ENCODE measurements around the gene CX3CL1. TPM values are rescaled to one million over a fixed set of nuclear protein-coding genes. Genes with fewer than 3 reads are reported as not detected.

The CX3CL1 gene
- total and polyA plus RNA-seq, 9 of the 15 experiments (the other 6 are each of a cell fraction or from before 2014, with no cell fraction given) = 0.09 TPM; not detected in 8

DNA sequence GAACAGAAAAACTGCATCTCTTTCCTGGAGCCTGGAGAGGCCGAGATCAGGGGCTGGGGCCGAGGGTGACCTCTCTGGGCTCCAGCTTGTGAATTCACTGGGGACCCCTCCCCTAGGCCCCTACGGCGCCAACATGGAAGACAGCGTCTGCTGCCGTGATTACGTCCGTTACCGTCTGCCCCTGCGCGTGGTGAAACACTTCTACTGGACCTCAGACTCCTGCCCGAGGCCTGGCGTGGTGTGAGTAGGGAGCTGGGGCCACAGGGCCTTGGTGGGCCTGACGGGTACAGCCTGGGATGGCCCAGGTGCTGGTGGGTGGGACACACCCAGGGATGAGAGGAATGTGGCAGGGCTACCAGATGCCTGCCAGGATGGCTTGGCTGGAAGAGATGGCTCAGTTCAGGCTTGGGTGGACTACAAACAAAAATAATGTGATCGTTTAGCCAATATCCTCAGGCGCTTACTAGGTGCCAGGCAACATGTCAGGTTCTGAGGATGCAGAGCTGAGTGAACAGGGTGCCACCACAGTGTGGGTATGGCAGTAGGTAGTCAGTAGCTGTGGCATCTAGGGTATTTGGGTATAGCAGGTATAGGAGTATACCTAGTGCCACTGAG, 11.9 kb upstream of the CX3CL1 start (continued):
- no peak for TF ChIP-seq ZNF24 (IDR thresholded peaks at IDR 0.05)
- TF ChIP-seq, protein P1, sequence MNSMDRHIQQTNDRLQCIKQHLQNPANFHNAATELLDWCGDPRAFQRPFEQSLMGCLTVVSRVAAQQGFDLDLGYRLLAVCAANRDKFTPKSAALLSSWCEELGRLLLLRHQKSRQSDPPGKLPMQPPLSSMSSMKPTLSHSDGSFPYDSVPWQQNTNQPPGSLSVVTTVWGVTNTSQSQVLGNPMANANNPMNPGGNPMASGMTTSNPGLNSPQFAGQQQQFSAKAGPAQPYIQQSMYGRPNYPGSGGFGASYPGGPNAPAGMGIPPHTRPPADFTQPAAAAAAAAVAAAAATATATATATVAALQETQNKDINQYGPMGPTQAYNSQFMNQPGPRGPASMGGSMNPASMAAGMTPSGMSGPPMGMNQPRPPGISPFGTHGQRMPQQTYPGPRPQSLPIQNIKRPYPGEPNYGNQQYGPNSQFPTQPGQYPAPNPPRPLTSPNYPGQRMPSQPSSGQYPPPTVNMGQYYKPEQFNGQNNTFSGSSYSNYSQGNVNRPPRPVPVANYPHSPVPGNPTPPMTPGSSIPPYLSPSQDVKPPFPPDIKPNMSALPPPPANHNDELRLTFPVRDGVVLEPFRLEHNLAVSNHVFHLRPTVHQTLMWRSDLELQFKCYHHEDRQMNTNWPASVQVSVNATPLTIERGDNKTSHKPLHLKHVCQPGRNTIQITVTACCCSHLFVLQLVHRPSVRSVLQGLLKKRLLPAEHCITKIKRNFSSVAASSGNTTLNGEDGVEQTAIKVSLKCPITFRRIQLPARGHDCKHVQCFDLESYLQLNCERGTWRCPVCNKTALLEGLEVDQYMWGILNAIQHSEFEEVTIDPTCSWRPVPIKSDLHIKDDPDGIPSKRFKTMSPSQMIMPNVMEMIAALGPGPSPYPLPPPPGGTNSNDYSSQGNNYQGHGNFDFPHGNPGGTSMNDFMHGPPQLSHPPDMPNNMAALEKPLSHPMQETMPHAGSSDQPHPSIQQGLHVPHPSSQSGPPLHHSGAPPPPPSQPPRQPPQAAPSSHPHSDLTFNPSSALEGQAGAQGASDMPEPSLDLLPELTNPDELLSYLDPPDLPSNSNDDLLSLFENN (IDR thresholded peaks at IDR 0.05; ENCODE audit: low read depth in 2 of 2, low read length in 2 of 2) = no peak

DNA sequence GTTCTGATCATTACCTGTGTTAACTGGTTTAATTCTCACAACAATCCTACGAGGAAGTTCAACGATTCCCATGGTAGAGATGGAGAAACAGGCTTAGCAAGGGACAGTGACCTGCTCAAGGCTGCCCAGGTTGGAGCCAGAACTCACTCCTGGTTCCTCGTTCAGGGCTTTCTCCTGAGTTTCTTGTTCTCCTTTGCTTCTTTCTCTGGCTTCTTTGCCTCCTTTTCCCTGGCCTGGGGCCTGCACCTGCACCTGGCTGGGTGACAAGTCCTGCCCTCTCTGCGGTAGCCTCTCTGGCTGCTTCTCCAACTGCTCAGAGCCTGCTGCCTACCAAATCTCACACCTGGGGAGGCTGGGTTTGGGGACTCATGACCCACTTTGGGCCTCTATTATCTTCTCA, 10.9 kb upstream of the CX3CL1 start:
- POLR2A ChIA-PET = interaction anchor here (0.6 to 0.7 kb wide), 2 partner anchors 212 to 501 kb away, joined by 3 read pairs; no protein-coding TSS in a partner anchor

More for the DNA sequence above, 10.9 kb upstream of the CX3CL1 start:
- Histone ChIP-seq H3K4me3 (no peak overlapping the region), H3K79me2 (ENCODE audit: control insufficient read depth, insufficient read depth, low read length) (no peaks in the 10 kb centered on the region), H3K27ac (ENCODE audit: extremely low read depth, low read depth, low read length) (no peak overlapping the region), H3K4me1 (replicated peaks in 1 of 2; ENCODE audit: control insufficient read depth in 2 of 2, insufficient read depth in 2 of 2, low read length in 2 of 2) (peaks cover 0 to 4% of the 10 kb centered on the region in 2 experiments; a peak in 1 of 5 replicates), H3K27me3 (ENCODE audit: control insufficient read depth in 2 of 2, insufficient read depth in 2 of 2, low read length in 2 of 2) (peaks cover 6 to 46% of the 10 kb centered on the region in 2 experiments; a peak in 4 of 5 replicates), H3K4me2 (ENCODE audit: insufficient read depth, low read length) (no peak overlapping the region), H2AFZ (ENCODE audit: low read depth, low read length) (no peak overlapping the region), H4K20me1 (replicated peaks; ENCODE audit: control insufficient read depth, insufficient read depth, low read length) (peaks cover 7% of the 10 kb centered on the region; the same call in 1 of the 2 replicates), H3K9me1 (ENCODE audit: control insufficient read depth, insufficient read depth, low read length) (no peaks in the 10 kb centered on the region), H3K9ac (ENCODE audit: insufficient read depth in 1 of 2, low read depth in 2 of 2, low read length in 2 of 2) (no peak overlapping the region), H3K9me3 (replicated peaks; ENCODE audit: control insufficient read depth, insufficient read depth, low read depth, low read length) (no peaks in the 10 kb centered on the region), H3K36me3 (ENCODE audit: control insufficient read depth, insufficient read depth, low read length) (no peaks in the 10 kb centered on the region)
- 0% methylated on average over 4 of the region's 4 CpGs for WGBS (ENCODE audit: insufficient coverage, low coverage, missing lambda C conversion rate)
- TF ChIP-seq ZNF41 (CRISPR knock-in tag; conservative IDR thresholded peaks at IDR 0.05) (no peak), GTF2E2 (tag; IDR thresholded peaks at IDR 0.05) (no peak), GTF2A2 (tag; IDR thresholded peaks at IDR 0.05) (no peak), YY1 (IDR thresholded peaks at IDR 0.05; ENCODE audit: borderline replicate concordance in 1 of 3, control insufficient read depth in 1 of 3, extremely low read depth in 1 of 3, insufficient read depth in 3 of 3, insufficient read length in 1 of 3, insufficient replicate concordance in 2 of 3, low read depth in 1 of 3, low read length in 2 of 3) (no peak)
- TF ChIP-seq, protein P2, sequence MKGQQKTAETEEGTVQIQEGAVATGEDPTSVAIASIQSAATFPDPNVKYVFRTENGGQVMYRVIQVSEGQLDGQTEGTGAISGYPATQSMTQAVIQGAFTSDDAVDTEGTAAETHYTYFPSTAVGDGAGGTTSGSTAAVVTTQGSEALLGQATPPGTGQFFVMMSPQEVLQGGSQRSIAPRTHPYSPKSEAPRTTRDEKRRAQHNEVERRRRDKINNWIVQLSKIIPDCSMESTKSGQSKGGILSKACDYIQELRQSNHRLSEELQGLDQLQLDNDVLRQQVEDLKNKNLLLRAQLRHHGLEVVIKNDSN (CRISPR knock-in tag; IDR thresholded peaks at IDR 0.05) = no peak
- TF ChIP-seq, protein P3, sequence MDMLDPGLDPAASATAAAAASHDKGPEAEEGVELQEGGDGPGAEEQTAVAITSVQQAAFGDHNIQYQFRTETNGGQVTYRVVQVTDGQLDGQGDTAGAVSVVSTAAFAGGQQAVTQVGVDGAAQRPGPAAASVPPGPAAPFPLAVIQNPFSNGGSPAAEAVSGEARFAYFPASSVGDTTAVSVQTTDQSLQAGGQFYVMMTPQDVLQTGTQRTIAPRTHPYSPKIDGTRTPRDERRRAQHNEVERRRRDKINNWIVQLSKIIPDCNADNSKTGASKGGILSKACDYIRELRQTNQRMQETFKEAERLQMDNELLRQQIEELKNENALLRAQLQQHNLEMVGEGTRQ (CRISPR knock-in tag; IDR thresholded peaks at IDR 0.05) = no peak
- TF ChIP-seq, protein P4, sequence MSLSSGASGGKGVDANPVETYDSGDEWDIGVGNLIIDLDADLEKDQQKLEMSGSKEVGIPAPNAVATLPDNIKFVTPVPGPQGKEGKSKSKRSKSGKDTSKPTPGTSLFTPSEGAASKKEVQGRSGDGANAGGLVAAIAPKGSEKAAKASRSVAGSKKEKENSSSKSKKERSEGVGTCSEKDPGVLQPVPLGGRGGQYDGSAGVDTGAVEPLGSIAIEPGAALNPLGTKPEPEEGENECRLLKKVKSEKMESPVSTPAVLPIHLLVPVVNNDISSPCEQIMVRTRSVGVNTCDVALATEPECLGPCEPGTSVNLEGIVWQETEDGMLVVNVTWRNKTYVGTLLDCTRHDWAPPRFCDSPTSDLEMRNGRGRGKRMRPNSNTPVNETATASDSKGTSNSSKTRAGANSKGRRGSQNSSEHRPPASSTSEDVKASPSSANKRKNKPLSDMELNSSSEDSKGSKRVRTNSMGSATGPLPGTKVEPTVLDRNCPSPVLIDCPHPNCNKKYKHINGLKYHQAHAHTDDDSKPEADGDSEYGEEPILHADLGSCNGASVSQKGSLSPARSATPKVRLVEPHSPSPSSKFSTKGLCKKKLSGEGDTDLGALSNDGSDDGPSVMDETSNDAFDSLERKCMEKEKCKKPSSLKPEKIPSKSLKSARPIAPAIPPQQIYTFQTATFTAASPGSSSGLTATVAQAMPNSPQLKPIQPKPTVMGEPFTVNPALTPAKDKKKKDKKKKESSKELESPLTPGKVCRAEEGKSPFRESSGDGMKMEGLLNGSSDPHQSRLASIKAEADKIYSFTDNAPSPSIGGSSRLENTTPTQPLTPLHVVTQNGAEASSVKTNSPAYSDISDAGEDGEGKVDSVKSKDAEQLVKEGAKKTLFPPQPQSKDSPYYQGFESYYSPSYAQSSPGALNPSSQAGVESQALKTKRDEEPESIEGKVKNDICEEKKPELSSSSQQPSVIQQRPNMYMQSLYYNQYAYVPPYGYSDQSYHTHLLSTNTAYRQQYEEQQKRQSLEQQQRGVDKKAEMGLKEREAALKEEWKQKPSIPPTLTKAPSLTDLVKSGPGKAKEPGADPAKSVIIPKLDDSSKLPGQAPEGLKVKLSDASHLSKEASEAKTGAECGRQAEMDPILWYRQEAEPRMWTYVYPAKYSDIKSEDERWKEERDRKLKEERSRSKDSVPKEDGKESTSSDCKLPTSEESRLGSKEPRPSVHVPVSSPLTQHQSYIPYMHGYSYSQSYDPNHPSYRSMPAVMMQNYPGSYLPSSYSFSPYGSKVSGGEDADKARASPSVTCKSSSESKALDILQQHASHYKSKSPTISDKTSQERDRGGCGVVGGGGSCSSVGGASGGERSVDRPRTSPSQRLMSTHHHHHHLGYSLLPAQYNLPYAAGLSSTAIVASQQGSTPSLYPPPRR (CRISPR knock-in tag; IDR thresholded peaks at IDR 0.05; ENCODE audit: borderline replicate concordance) = no peak
- intact Hi-C loops (cut with micrococcal nuclease) = no loop called here
- no TSS peak for BruUV-seq (replicated peaks)
- in situ Hi-C loops (cut with MboI) = no loop called here
- ATAC-seq = no peak
- FAIRE-seq = no peak
- DNase-seq (ENCODE audit: extremely low read depth in 1 of 4, low spot score in 3 of 4) = no peak
- CTCF ChIA-PET (ENCODE audit: low intra/inter-chr PET ratio) = no interaction called here

All from K562 (cell line).